GM12878 (cell line): ENCODE data around the gene MYL12A. TPM values are rescaled to one million over a fixed set of nuclear protein-coding genes. Genes with fewer than 3 reads are reported as not detected.

Source experiments
- ATF7 ChIP-seq: fragments of 450-650 bp; IDR thresholded peaks from 2 replicates; pipeline ENCODE4 v1.6.1; 2016; ENCODE audit warnings: low read depth, mild to moderate bottlenecking
- CBFB ChIP-seq: IDR thresholded peaks from 2 replicates; pipeline ENCODE4 v1.6.1; 2016; ENCODE audit warnings: antibody characterized with exemption, low read depth
- CHD2 ChIP-seq: IDR thresholded peaks from 2 replicates; pipeline ENCODE4 v1.6.1; 2011; ENCODE audit warnings: low read depth, low read length, improper control_type of control experiment, borderline replicate concordance
- EGR1 ChIP-seq, 2 experiments: IDR thresholded peaks; 1 replicate in 1 of 2; 2 replicates in 1 of 2; pipeline ENCODE4 v1.6.1; 2011 to 2012; ENCODE audit warnings: low read depth in 2 of 2, low read length in 2 of 2, borderline replicate concordance in 1 of 2, mild to moderate bottlenecking in 1 of 2, moderate library complexity in 1 of 2
- FOXK2 ChIP-seq: fragments of 450-650 bp; IDR thresholded peaks from 2 replicates; pipeline ENCODE4 v1.6.1; 2017; ENCODE audit warnings: mild to moderate bottlenecking, moderate library complexity
- GABPA ChIP-seq: IDR thresholded peaks from 2 replicates; pipeline ENCODE4 v1.6.1; 2014; ENCODE audit warnings: antibody characterized with exemption, low read depth, mild to moderate bottlenecking, inconsistent platforms
- GATAD2B ChIP-seq: fragments of 450-650 bp; conservative IDR thresholded peaks from 2 replicates; pipeline ENCODE4 v1.6.1; 2017; ENCODE audit warnings: low read depth, mild to moderate bottlenecking, moderate library complexity
- HDAC2 ChIP-seq: fragments of 200-600 bp; sonication (generic); IDR thresholded peaks from 2 replicates; pipeline ENCODE4 v1.6.1; 2017
- IKZF1 ChIP-seq: fragments of 450-650 bp; conservative IDR thresholded peaks from 2 replicates; pipeline ENCODE4 v1.6.1; 2017; ENCODE audit warnings: antibody characterized with exemption, mild to moderate bottlenecking
- IRF4 ChIP-seq: IDR thresholded peaks from 2 replicates; pipeline ENCODE4 v1.6.1; 2011; ENCODE audit warnings: low read depth, low read length
- KDM1A ChIP-seq: fragments of 200-600 bp; sonication (generic); IDR thresholded peaks from 2 replicates; pipeline ENCODE4 v1.6.1; 2016; ENCODE audit warnings: borderline replicate concordance
- KLF5 ChIP-seq: fragments of 450-650 bp; IDR thresholded peaks from 2 replicates; pipeline ENCODE4 v1.6.1; 2014; ENCODE audit warnings: mild to moderate bottlenecking; ENCODE audit not compliant: partially characterized antibody
- MEF2A ChIP-seq: IDR thresholded peaks from 2 replicates; pipeline ENCODE4 v1.6.1; 2011; ENCODE audit warnings: low read depth, mild to moderate bottlenecking, low read length, moderate library complexity; ENCODE audit not compliant: insufficient read depth
- MYC ChIP-seq: IDR thresholded peaks from 2 replicates; pipeline ENCODE4 v1.6.1; 2011; ENCODE audit warnings: mild to moderate bottlenecking, low read length, moderate library complexity, inconsistent platforms; ENCODE audit not compliant: insufficient read depth, insufficient replicate concordance, insufficient read length, severe bottlenecking
- NR2C2 ChIP-seq: IDR thresholded peaks from 2 replicates; pipeline ENCODE4 v1.6.1; 2011; ENCODE audit warnings: borderline replicate concordance, low read depth; ENCODE audit not compliant: control insufficient read depth, insufficient read length
- NRF1 ChIP-seq: conservative IDR thresholded peaks from 2 replicates; pipeline ENCODE4 v1.6.1; 2011; ENCODE audit warnings: mild to moderate bottlenecking, low read depth, low read length, improper control_type of control experiment
- PML ChIP-seq: IDR thresholded peaks from 2 replicates; pipeline ENCODE4 v1.6.1; 2012; ENCODE audit warnings: low read length, inconsistent platforms
- POLR2A ChIP-seq: IDR thresholded peaks from 2 replicates; pipeline ENCODE4 v1.6.1; 2011; ENCODE audit warnings: low read depth, mild to moderate bottlenecking, low read length
- RBBP5 ChIP-seq: fragments of 200-600 bp; sonication (generic); conservative IDR thresholded peaks from 2 replicates; pipeline ENCODE4 v1.6.1; 2016
- RELA ChIP-seq: fragments of 450-650 bp; IDR thresholded peaks from 2 replicates; pipeline ENCODE4 v1.8.0; 2014; ENCODE audit warnings: borderline replicate concordance; ENCODE audit not compliant: partially characterized antibody
- RUNX3 ChIP-seq: IDR thresholded peaks from 2 replicates; pipeline ENCODE4 v1.6.1; 2012; ENCODE audit warnings: low read length, inconsistent platforms
- SMAD5 ChIP-seq: IDR thresholded peaks from 2 replicates; pipeline ENCODE4 v1.6.1; 2016; ENCODE audit warnings: antibody characterized with exemption, low read depth
- USF1 ChIP-seq: IDR thresholded peaks from 2 replicates; pipeline ENCODE4 v1.6.1; 2011; ENCODE audit warnings: borderline replicate concordance, low read depth, mild to moderate bottlenecking, moderate library complexity, mixed read lengths, low read length; ENCODE audit not compliant: insufficient read depth; ENCODE audit errors: extremely low read length
- ZNF384 ChIP-seq: IDR thresholded peaks from 2 replicates; pipeline ENCODE4 v1.6.1; 2012; ENCODE audit warnings: low read depth, mild to moderate bottlenecking, low read length, improper control_type of control experiment, borderline replicate concordance
- polyA plus RNA-seq, 11 experiments: library from polyadenylated mRNA; depleted of rRNA in 4 of 11; unstranded in 6 of 11; stranded (reverse) in 5 of 11; fragments of >200 nt; fragmentation: Nextera tagmentation in 4 of 11; fragmentation: Illumina TruSeq in 1 of 11; extraction: Ambion mirVana in 4 of 11; extraction: Trizol in 1 of 11; gene quantifications; 1 replicate in 1 of 11; 2 replicates in 10 of 11; pipeline versions ENCODE4 v1.2.1 to v1.2.3, GENCODE V29; 2011 to 2016; ENCODE audit warnings: inconsistent platforms in 2 of 11, missing spikeins in 2 of 11, low read depth in 1 of 11
- total RNA-seq, 4 experiments: library from RNA; depleted of rRNA in 3 of 4; stranded (reverse); fragments of >200 nt in 3 of 4; fragmentation: Illumina TruSeq in 1 of 4; extraction: Trizol in 1 of 4; gene quantifications; 2 replicates each; pipeline versions ENCODE4 v1.2.1 to v1.2.3, GENCODE V29; 2013 to 2021
- TF ChIP-seq, protein P1 (sequence below): fragments of 450-650 bp; formaldehyde crosslinking; IDR thresholded peaks from 2 replicates; pipeline ENCODE4 v1.5.0; 2022; ENCODE audit warnings: mild to moderate bottlenecking, missing genetic modification characterization
- TF ChIP-seq, protein P2 (sequence below): fragments of 450-650 bp; IDR thresholded peaks from 2 replicates; pipeline ENCODE4 v1.6.1; 2017; ENCODE audit warnings: mild to moderate bottlenecking, low read depth, inconsistent platforms; ENCODE audit not compliant: poor library complexity, severe bottlenecking

MYL12A gene
- total and polyA plus RNA-seq, 10 of the 15 experiments (the other 5 are each of a cell fraction or from before 2014, with no cell fraction given) = 488 to 1,663 (median 924) TPM

DNA sequence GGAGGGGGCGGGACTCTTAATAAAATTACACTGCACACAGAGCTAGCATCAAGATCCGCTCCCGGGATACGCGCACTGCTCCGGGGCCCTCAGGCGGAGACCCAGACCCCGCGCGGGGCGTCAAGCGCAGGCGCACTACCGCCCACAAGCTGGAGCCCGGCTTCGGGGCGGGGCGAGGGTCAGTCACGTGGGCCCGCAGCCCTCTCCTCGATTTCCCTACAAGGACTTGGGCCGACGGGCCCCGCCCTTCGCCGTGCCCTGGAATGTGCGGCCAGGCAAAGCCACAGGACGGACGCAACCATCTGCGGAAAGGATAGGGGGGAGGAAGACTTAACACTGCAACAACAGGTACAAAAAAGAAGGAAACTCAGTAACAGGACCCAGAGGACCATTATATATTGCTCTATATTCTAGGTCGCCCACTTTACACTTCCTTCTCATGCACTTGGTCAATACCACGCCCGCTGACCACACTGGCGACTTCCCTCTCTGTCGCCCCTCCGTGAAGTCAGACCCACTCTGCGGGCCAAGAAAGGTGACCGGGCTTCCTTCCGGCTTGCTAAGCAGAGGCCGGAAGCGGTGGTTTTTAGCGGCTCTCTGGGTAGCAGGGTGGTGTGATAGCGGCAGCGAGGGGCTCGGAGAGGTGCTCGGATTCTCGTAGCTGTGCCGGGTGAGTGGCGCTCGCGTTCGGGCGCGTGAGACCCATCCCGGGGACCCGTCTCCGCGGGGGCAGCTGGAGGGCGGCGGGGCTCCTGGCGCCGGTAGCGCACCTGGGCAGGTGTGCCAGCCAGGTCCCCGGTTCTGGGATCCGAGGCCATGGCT, at the start of gene MYL12A (continued):
- TF ChIP-seq SMAD5 (peak; percentile 98), POLR2A (peak; percentile 95), GATAD2B (peak; percentile 70), NR2C2 (no peak), ZNF384 (no peak), ATF7 (peak; percentile 100), PML (peak; percentile 98), RBBP5 (no peak), CBFB (peak; percentile 99), EGR1 (IDR thresholded peaks at IDR 0.05; ENCODE audit: borderline replicate concordance in 1 of 2, low read depth in 2 of 2, low read length in 2 of 2) (peak in 1 of 2 experiments; percentile 74; a peak in 2 of 3 replicates), IKZF1 (peak; percentile 96), USF1 (peak; percentile 96), HDAC2 (no peak), IRF4 (no peak; the same call in 1 of the 2 replicates), KDM1A (no peak), MEF2A (0 out of 2 replicates have a peak, but pooled peaks have one; percentile 29), GABPA (peak; percentile 85), CHD2 (no peak; the same call in 1 of the 2 replicates), MYC (no peak), KLF5 (peak; percentile 99), RUNX3 (peak; percentile 100), FOXK2 (peak; percentile 99), NRF1 (peak; percentile 66), RELA (peak; percentile 16)
- TF ChIP-seq, protein P1, sequence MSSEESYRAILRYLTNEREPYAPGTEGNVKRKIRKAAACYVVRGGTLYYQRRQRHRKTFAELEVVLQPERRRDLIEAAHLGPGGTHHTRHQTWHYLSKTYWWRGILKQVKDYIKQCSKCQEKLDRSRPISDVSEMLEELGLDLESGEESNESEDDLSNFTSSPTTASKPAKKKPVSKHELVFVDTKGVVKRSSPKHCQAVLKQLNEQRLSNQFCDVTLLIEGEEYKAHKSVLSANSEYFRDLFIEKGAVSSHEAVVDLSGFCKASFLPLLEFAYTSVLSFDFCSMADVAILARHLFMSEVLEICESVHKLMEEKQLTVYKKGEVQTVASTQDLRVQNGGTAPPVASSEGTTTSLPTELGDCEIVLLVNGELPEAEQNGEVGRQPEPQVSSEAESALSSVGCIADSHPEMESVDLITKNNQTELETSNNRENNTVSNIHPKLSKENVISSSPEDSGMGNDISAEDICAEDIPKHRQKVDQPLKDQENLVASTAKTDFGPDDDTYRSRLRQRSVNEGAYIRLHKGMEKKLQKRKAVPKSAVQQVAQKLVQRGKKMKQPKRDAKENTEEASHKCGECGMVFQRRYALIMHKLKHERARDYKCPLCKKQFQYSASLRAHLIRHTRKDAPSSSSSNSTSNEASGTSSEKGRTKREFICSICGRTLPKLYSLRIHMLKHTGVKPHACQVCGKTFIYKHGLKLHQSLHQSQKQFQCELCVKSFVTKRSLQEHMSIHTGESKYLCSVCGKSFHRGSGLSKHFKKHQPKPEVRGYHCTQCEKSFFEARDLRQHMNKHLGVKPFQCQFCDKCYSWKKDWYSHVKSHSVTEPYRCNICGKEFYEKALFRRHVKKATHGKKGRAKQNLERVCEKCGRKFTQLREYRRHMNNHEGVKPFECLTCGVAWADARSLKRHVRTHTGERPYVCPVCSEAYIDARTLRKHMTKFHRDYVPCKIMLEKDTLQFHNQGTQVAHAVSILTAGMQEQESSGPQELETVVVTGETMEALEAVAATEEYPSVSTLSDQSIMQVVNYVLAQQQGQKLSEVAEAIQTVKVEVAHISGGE (CRISPR knock-in tag) = peak; percentile 32; the same call in 1 of the 2 replicates
- TF ChIP-seq, protein P2, sequence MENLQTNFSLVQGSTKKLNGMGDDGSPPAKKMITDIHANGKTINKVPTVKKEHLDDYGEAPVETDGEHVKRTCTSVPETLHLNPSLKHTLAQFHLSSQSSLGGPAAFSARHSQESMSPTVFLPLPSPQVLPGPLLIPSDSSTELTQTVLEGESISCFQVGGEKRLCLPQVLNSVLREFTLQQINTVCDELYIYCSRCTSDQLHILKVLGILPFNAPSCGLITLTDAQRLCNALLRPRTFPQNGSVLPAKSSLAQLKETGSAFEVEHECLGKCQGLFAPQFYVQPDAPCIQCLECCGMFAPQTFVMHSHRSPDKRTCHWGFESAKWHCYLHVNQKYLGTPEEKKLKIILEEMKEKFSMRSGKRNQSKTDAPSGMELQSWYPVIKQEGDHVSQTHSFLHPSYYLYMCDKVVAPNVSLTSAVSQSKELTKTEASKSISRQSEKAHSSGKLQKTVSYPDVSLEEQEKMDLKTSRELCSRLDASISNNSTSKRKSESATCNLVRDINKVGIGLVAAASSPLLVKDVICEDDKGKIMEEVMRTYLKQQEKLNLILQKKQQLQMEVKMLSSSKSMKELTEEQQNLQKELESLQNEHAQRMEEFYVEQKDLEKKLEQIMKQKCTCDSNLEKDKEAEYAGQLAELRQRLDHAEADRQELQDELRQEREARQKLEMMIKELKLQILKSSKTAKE = peak; percentile 99
